Measurements from ENCODE around the gene BOD1L2.

DNA sequence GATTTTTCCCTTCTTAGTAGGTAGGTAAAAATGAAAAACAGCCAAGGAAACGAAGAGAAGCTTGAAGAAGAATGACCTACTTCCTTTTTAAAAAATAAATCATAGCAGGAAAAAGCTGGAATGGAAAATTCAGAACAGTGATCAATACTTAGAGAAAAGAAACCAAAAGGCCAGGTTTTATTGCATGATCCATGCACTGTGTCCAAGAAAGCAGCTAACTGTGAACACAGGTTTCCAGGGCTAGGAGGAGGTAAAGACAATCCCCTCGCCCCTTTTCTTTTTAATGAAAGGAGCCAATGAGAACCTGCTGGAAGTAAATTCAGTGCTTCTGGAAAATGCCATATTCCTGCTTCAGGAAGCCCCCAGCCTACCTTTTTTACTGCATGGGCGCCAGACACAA lies 47.2 kb downstream of the BOD1L2 start:
- TF ChIP-seq ZNF274 (IDR thresholded peaks at IDR 0.05; ENCODE audit: low read depth, low read length): no peak
- TF ChIP-seq YY1 (IDR thresholded peaks at IDR 0.05; ENCODE audit: insufficient read depth, insufficient read length): no peak
- no peak for TF ChIP-seq SUZ12 (IDR thresholded peaks at IDR 0.05; ENCODE audit: extremely low read depth, insufficient read depth, insufficient read length)
